Measurements from ENCODE around the gene MYLK.

DNA sequence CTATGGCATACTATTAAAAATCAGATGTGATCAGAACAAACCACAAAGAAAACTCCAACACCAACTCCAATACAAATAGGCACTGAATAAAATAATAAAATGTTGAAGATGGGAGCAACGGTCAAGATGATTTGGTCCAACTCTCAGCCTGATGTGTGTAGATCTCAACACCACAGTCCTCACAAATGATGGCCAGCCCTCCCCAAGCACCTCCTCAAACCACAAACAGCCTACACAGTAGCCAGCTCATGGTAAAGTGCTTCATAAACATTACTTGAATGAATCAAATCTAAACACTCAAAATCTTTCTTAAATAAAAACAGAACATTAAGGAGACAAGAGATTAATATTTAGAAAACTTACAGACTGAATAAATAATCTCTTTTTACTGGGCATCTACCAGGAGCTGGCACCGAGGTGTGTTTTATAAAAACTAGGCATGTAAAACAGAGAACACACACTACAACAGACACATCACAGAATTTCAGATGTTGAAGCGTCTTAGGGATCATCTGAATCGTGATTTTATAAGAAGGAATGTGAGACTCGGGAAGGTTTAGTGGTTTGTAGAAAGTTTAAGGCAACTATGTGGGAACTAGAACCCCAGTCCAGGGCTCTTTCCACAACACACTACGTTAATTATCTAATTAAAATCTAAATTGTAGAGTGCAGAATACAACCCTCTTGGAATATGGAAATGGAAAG, 102.4 kb downstream of the MYLK start:
- TF ChIP-seq, protein P1, sequence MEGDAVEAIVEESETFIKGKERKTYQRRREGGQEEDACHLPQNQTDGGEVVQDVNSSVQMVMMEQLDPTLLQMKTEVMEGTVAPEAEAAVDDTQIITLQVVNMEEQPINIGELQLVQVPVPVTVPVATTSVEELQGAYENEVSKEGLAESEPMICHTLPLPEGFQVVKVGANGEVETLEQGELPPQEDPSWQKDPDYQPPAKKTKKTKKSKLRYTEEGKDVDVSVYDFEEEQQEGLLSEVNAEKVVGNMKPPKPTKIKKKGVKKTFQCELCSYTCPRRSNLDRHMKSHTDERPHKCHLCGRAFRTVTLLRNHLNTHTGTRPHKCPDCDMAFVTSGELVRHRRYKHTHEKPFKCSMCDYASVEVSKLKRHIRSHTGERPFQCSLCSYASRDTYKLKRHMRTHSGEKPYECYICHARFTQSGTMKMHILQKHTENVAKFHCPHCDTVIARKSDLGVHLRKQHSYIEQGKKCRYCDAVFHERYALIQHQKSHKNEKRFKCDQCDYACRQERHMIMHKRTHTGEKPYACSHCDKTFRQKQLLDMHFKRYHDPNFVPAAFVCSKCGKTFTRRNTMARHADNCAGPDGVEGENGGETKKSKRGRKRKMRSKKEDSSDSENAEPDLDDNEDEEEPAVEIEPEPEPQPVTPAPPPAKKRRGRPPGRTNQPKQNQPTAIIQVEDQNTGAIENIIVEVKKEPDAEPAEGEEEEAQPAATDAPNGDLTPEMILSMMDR (IDR thresholded peaks at IDR 0.05; ENCODE audit: insufficient read depth, low read depth, low read length): no peak
- TF ChIP-seq EZH2 (IDR thresholded peaks at IDR 0.05; ENCODE audit: insufficient read depth, low read length): no peak

Data from astrocyte (in vitro differentiated cells and primary cell).